ENCODE data around the gene ZNF784. TPM values are rescaled to one million over a fixed set of nuclear protein-coding genes. Genes with fewer than 3 reads are reported as not detected.

ZNF784 gene
- total and polyA plus RNA-seq, 2 of the 13 experiments (the other 11 are each of a cell fraction or from before 2014, with no cell fraction given), result 4.1 to 4.2 TPM

DNA sequence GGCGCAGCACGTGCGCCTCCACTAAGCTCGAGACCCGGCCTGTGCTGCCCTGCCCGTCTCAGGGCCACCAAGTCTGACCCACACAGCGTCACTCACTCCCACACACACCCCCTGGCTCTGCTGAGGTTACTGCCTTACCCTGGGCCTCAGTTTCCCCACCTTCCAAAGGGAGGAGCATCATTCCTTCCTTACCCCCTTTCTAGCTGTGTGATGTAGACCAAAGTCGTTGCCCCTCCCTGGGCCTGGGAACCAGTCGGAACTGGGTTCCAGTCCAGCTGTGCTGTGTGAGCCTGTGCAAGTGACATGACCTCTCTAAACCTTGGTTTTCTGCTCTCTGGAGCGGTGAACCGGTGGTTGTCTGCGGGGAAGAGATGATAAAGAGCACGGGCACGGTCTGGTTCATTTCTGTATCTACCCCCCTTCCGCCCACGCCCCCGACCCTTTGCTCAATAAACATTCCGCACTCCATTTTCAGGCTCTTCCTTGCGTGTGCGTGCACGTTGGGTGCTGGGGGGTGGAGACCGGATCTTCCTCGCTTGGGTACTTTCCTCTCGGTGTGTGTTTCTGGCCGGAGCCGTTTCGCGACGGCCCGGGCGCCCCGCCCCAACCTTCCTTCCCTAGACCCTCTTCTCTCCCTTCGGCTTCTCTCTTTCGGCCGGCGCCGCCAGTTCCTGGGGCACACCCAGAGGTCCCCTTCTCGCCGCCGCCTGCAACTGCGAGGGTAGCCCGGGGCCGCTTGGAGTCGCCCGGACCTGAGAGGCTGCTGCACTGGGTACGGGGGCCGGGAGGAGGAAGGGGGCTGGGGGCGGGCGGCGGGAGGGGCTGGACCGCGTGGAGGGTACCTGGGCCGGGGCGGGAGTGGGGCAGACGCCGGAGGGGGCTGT, 18.9 kb upstream of the ZNF784 start, which contains the start of gene ZNF581 (continued):
- TF ChIP-seq, protein P1, sequence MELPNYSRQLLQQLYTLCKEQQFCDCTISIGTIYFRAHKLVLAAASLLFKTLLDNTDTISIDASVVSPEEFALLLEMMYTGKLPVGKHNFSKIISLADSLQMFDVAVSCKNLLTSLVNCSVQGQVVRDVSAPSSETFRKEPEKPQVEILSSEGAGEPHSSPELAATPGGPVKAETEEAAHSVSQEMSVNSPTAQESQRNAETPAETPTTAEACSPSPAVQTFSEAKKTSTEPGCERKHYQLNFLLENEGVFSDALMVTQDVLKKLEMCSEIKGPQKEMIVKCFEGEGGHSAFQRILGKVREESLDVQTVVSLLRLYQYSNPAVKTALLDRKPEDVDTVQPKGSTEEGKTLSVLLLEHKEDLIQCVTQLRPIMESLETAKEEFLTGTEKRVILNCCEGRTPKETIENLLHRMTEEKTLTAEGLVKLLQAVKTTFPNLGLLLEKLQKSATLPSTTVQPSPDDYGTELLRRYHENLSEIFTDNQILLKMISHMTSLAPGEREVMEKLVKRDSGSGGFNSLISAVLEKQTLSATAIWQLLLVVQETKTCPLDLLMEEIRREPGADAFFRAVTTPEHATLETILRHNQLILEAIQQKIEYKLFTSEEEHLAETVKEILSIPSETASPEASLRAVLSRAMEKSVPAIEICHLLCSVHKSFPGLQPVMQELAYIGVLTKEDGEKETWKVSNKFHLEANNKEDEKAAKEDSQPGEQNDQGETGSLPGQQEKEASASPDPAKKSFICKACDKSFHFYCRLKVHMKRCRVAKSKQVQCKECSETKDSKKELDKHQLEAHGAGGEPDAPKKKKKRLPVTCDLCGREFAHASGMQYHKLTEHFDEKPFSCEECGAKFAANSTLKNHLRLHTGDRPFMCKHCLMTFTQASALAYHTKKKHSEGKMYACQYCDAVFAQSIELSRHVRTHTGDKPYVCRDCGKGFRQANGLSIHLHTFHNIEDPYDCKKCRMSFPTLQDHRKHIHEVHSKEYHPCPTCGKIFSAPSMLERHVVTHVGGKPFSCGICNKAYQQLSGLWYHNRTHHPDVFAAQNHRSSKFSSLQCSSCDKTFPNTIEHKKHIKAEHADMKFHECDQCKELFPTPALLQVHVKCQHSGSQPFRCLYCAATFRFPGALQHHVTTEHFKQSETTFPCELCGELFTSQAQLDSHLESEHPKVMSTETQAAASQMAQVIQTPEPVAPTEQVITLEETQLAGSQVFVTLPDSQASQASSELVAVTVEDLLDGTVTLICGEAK (IDR thresholded peaks at IDR 0.05), result peak; percentile 64
- TF ChIP-seq, protein P1 (CRISPR knock-in tag; IDR thresholded peaks at IDR 0.05), result no peak
- TF ChIP-seq ZNF121 (CRISPR knock-in tag; IDR thresholded peaks at IDR 0.05) (no peak), SNRNP70 (IDR thresholded peaks at IDR 0.05; ENCODE audit: low read depth, low read length) (no peak), ZNF101 (CRISPR knock-in tag; IDR thresholded peaks at IDR 0.05; ENCODE audit: borderline replicate concordance, low read depth) (no peak), FOXK1 (CRISPR knock-in tag; IDR thresholded peaks at IDR 0.05; ENCODE audit: borderline replicate concordance, low read depth) (peak; percentile 41; the same call in 1 of the 2 replicates), ZNF317 (CRISPR knock-in tag; IDR thresholded peaks at IDR 0.05) (peak; percentile 67; the same call in 1 of the 2 replicates), REXO4 (CRISPR knock-in tag; IDR thresholded peaks at IDR 0.05; ENCODE audit: borderline replicate concordance) (no peak)
- TF ChIP-seq, protein P2, sequence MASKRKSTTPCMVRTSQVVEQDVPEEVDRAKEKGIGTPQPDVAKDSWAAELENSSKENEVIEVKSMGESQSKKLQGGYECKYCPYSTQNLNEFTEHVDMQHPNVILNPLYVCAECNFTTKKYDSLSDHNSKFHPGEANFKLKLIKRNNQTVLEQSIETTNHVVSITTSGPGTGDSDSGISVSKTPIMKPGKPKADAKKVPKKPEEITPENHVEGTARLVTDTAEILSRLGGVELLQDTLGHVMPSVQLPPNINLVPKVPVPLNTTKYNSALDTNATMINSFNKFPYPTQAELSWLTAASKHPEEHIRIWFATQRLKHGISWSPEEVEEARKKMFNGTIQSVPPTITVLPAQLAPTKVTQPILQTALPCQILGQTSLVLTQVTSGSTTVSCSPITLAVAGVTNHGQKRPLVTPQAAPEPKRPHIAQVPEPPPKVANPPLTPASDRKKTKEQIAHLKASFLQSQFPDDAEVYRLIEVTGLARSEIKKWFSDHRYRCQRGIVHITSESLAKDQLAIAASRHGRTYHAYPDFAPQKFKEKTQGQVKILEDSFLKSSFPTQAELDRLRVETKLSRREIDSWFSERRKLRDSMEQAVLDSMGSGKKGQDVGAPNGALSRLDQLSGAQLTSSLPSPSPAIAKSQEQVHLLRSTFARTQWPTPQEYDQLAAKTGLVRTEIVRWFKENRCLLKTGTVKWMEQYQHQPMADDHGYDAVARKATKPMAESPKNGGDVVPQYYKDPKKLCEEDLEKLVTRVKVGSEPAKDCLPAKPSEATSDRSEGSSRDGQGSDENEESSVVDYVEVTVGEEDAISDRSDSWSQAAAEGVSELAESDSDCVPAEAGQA (IDR thresholded peaks at IDR 0.05; ENCODE audit: low read depth), result 0 out of 2 replicates have a peak, but pooled peaks have one; percentile 35
- TF ChIP-seq, protein P2 (CRISPR knock-in tag; IDR thresholded peaks at IDR 0.05; ENCODE audit: borderline replicate concordance), result no peak; the same call in 1 of the 2 replicates
- TF ChIP-seq, protein P3, sequence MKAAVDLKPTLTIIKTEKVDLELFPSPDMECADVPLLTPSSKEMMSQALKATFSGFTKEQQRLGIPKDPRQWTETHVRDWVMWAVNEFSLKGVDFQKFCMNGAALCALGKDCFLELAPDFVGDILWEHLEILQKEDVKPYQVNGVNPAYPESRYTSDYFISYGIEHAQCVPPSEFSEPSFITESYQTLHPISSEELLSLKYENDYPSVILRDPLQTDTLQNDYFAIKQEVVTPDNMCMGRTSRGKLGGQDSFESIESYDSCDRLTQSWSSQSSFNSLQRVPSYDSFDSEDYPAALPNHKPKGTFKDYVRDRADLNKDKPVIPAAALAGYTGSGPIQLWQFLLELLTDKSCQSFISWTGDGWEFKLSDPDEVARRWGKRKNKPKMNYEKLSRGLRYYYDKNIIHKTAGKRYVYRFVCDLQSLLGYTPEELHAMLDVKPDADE (CRISPR knock-in tag; IDR thresholded peaks at IDR 0.05), result 0 out of 2 replicates have a peak, but pooled peaks have one; percentile 28

All from HepG2 (cell line).